B cell (primary cell): ENCODE results near the gene CRAT. TPM values are rescaled to one million over a fixed set of nuclear protein-coding genes. Genes with fewer than 3 reads are reported as not detected.

Experiments used
- ATAC-seq: fragments of 200-7000 bp; cut with Tn5 transposase; one replicate; pipeline ENCODE4 v1.10.0; 2021; ENCODE audit warnings: low read depth, mild to moderate bottlenecking, moderate number of reproducible peaks, moderate library complexity
- CTCF ChIA-PET: fragments of 350-600 bp; sonication (Branson Sonifier 250); formaldehyde crosslinking; loops from one replicate; lab custom pipeline; 2021; ENCODE audit warnings: antibody characterized with exemption, inconsistent platforms; lab: Charles Lee
- POLR2A ChIA-PET: fragments of 350-600 bp; sonication (Branson Sonifier 250); formaldehyde crosslinking; loops from one replicate; lab custom pipeline; 2021; ENCODE audit warnings: antibody characterized with exemption; lab: Charles Lee
- DNase-seq: peaks from one replicate; pipeline ENCODE4 v3.0.0; 2013
- H2AFZ ChIP-seq: 2 replicates; pipeline ENCODE4 v1.6.1; 2012; ENCODE audit warnings: mild to moderate bottlenecking, low read depth, low read length; ENCODE audit not compliant: insufficient read depth, poor library complexity, severe bottlenecking
- H3K27ac ChIP-seq, 2 donors: 1 replicate in 1 of 2; 2 replicates in 1 of 2; pipeline ENCODE4 v1.5.1; 2012 to 2013; ENCODE audit warnings: low read length in 2 of 2, mild to moderate bottlenecking in 2 of 2, moderate library complexity in 1 of 2
- H3K27me3 ChIP-seq, 4 experiments: fragments of 200-600 bp in 1 of 4; sonication (generic) in 1 of 4; replicated peaks in 1 of 4; 1 replicate in 2 of 4; 2 replicates in 2 of 4; pipeline versions ENCODE4 v1.6.1 to v1.7.0; 2013 to 2016; ENCODE audit warnings: low read length in 3 of 4, mild to moderate bottlenecking in 2 of 4, mixed read lengths in 1 of 4, moderate library complexity in 1 of 4; ENCODE audit not compliant: insufficient read depth in 4 of 4, control insufficient read depth in 3 of 4; ENCODE audit errors: control extremely low read depth in 1 of 4
- H3K36me3 ChIP-seq, 2 experiments: replicated peaks in 1 of 2; 1 replicate in 1 of 2; 2 replicates in 1 of 2; pipeline versions ENCODE4 v1.6.1 to v1.7.1; 2013; ENCODE audit warnings: low read length in 1 of 2; ENCODE audit not compliant: insufficient read depth in 2 of 2, control insufficient read depth in 1 of 2; ENCODE audit errors: control extremely low read depth in 1 of 2, extremely low read depth in 1 of 2
- H3K4me1 ChIP-seq, 2 donors: fragments of 200-600 bp in 1 of 2; sonication (generic) in 1 of 2; 1 replicate in 1 of 2; 2 replicates in 1 of 2; pipeline versions ENCODE4 v1.5.1 to v1.6.1; 2013 to 2017; ENCODE audit warnings: low read length in 2 of 2; ENCODE audit not compliant: control insufficient read depth in 2 of 2, insufficient read depth in 2 of 2
- H3K4me2 ChIP-seq: replicated peaks from 2 replicates; pipeline ENCODE3; 2012; ENCODE audit warnings: mild to moderate bottlenecking, low read depth, low read length; ENCODE audit not compliant: poor library complexity, severe bottlenecking
- H3K4me3 ChIP-seq, 5 experiments: fragments of 200-600 bp in 1 of 5; sonication (generic) in 1 of 5; 1 replicate in 3 of 5; 2 replicates in 2 of 5; pipeline versions ENCODE4 v1.5.1 to v1.7.0; 2011 to 2016; ENCODE audit warnings: low read length in 4 of 5, mild to moderate bottlenecking in 4 of 5, low read depth in 2 of 5, control low read depth in 1 of 5, moderate library complexity in 1 of 5; ENCODE audit not compliant: insufficient read depth in 1 of 5; ENCODE audit errors: control extremely low read depth in 1 of 5, extremely low read depth in 1 of 5
- H3K79me2 ChIP-seq: fragments of 200-600 bp; sonication (generic); one replicate; pipeline ENCODE4 v1.6.0; 2016; ENCODE audit warnings: low read length; ENCODE audit not compliant: control insufficient read depth, insufficient read depth
- H3K9ac ChIP-seq: fragments of 200-600 bp; sonication (generic); 2 replicates; pipeline ENCODE4 v1.6.1; 2017; ENCODE audit warnings: mild to moderate bottlenecking, low read length, moderate library complexity
- H3K9me3 ChIP-seq, 3 donors: one replicate each; pipeline versions ENCODE4 v1.6.1 to v1.7.1; 2013; ENCODE audit warnings: low read length in 2 of 3; ENCODE audit not compliant: control insufficient read depth in 2 of 3, insufficient read depth in 1 of 3; ENCODE audit errors: control extremely low read depth in 1 of 3
- H4K20me1 ChIP-seq: 2 replicates; pipeline ENCODE4 v1.6.0; 2012; ENCODE audit warnings: mild to moderate bottlenecking, low read length; ENCODE audit not compliant: insufficient read depth, control insufficient read depth, poor library complexity, severe bottlenecking
- H3K27ac Mint-ChIP-seq: one replicate; pipeline ENCODE4 v1.8.0; 2021; ENCODE audit warnings: mixed read lengths
- H3K27me3 Mint-ChIP-seq: one replicate; pipeline ENCODE4 v1.8.0; 2021; ENCODE audit warnings: mixed read lengths
- H3K4me1 Mint-ChIP-seq: one replicate; pipeline ENCODE4 v1.8.0; 2021; ENCODE audit warnings: mixed read lengths
- H3K4me3 Mint-ChIP-seq: one replicate; pipeline ENCODE4 v1.8.0; 2021; ENCODE audit warnings: mixed read lengths
- H3K9me3 Mint-ChIP-seq: one replicate; pipeline ENCODE4 v1.8.0; 2022; ENCODE audit warnings: mixed read lengths; ENCODE audit not compliant: insufficient read depth
- CTCF ChIP-seq: fragments of 200-600 bp; IDR thresholded peaks from one replicate; pipeline ENCODE4 v1.8.0; 2022; ENCODE audit warnings: antibody characterized with exemption, mild to moderate bottlenecking
- EZH2 ChIP-seq: IDR thresholded peaks from 2 replicates; pipeline ENCODE4 v1.6.1; 2012; ENCODE audit warnings: borderline replicate concordance, low read depth, mild to moderate bottlenecking, moderate library complexity, low read length; ENCODE audit not compliant: insufficient read depth, poor library complexity, severe bottlenecking
- WGBS: methylation state at CpG from one replicate; pipeline ENCODE4 v1.1.5; 2013; ENCODE audit warnings: missing lambda C conversion rate; ENCODE audit not compliant: insufficient coverage; 5-methylcytosine and 5-hydroxymethylcytosine counted together
- intact Hi-C: fragments of 100-400 bp; cut with micrococcal nuclease; formaldehyde crosslinking; loops from one replicate; pipeline ENCODE4 v1.10.0; 2022
- polyA plus RNA-seq: library from polyadenylated mRNA; depleted of rRNA; stranded (reverse); fragments of >200 nt; gene quantifications from 2 replicates; pipeline ENCODE4 v1.2.3, GENCODE V29; 2012
- total RNA-seq, 2 donors: library from RNA; stranded (reverse); fragments of 120-200 nt in 1 of 2; gene quantifications; 1 replicate in 1 of 2; 2 replicates in 1 of 2; pipeline versions ENCODE4 v1.2.3 to v1.2.4, GENCODE V29; 2013 to 2022

Gene CRAT
- total and polyA plus RNA-seq, 2 donors (not counting 1 experiment from before 2014, with no cell fraction given) = 8.0 to 14.1 TPM

- no peaks in the 10 kb centered on the region for H3K9me3 Mint-ChIP-seq
- WGBS = 80% methylated on average over 13 of the region's 15 CpGs
- DNase-seq (no peak), ATAC-seq (no peak)
- H3K36me3 ChIP-seq = peaks cover 0 to 51% of the 10 kb centered on the region in 2 experiments
- H2AFZ ChIP-seq = no peak overlapping the region
- no peaks in the 10 kb centered on the region for H3K27me3 Mint-ChIP-seq
- peaks cover 35% of the 10 kb centered on the region for H3K79me2 ChIP-seq
- intact Hi-C loops = no loop called here
- peak overlapping the region; percentile 94 for H3K27ac Mint-ChIP-seq
- peaks cover 8% of the 10 kb centered on the region for H4K20me1 ChIP-seq
- peaks cover 43 to 50% of the 10 kb centered on the region in 2 donors for H3K4me1 ChIP-seq
- no peaks in the 10 kb centered on the region for H3K27me3 ChIP-seq
- H3K4me3 Mint-ChIP-seq = peak overlapping the region; percentile 90
- H3K4me3 ChIP-seq = no peak overlapping the region
- CTCF ChIA-PET = interaction anchor here (0.7 to 18.9 kb wide), 37 partner anchors 11 to 642 kb away, joined by 3 to 382 read pairs (median 4); partner anchors contain the start of genes C9orf50, CRAT, IER5L and NTMT1
- no peak for TF ChIP-seq EZH2
- no peak for TF ChIP-seq CTCF
- peak overlapping the region; percentile 94 for H3K4me2 ChIP-seq
- POLR2A ChIA-PET = interaction anchor here (0.6 to 1.6 kb wide), 6 partner anchors 10 to 270 kb away, joined by 3 to 7 read pairs (median 4); partner anchors contain the start of gene IER5L
- H3K9ac ChIP-seq = no peak overlapping the region
- H3K4me1 Mint-ChIP-seq = peaks cover 47% of the 10 kb centered on the region
- no peaks in the 10 kb centered on the region for H3K9me3 ChIP-seq
- H3K27ac ChIP-seq = peak overlapping the region; percentile 44 to 49
These were observed 31.7 kb upstream of the CRAT start for GRCh38 chr9:129142138-129142935.
